ENCODE results near the gene CALCOCO1. TPM values are rescaled to one million over a fixed set of nuclear protein-coding genes. Genes with fewer than 3 reads are reported as not detected.

Gene CALCOCO1
- total and polyA plus RNA-seq, 7 donors: 24.0 to 322 (median 232) TPM

GRCh38 chr12:53751336-53752191 lies 24.3 kb upstream of the CALCOCO1 start, which contains the start of gene CISTR:
CISTR (minus strand) TSS chr12:53751979.
- Histone ChIP-seq H3K36me3 (no peaks in the 10 kb centered on the region), H3K27ac (peak within 1 kb of the TSS; percentile 57 to 67 (median 62)), H3K27me3 (peaks cover 0 to 30% (median 15%) of the 10 kb centered on the region in 3 donors), H3K4me3 (peak within 1 kb of the TSS; percentile 41 to 59 (median 55)), H3K4me1 (peaks cover 0 to 59% (median 48%) of the 10 kb centered on the region in 4 donors), H3K9me3 (no peaks in the 10 kb centered on the region)
- intact Hi-C loops (cut with DNase I): no loop called here
- 2% methylated on average over 76 of the region's 76 CpGs for WGBS, 2 donors
- no peak for TF ChIP-seq POLR2A (IDR thresholded peaks at IDR 0.05)
- no peak for TF ChIP-seq CTCF (IDR thresholded peaks at IDR 0.05)
- no peak for TF ChIP-seq EP300 (IDR thresholded peaks at IDR 0.05)
- TF ChIP-seq POLR2AphosphoS5 (IDR thresholded peaks at IDR 0.05): no peak
- no peak for DNase-seq

DNA sequence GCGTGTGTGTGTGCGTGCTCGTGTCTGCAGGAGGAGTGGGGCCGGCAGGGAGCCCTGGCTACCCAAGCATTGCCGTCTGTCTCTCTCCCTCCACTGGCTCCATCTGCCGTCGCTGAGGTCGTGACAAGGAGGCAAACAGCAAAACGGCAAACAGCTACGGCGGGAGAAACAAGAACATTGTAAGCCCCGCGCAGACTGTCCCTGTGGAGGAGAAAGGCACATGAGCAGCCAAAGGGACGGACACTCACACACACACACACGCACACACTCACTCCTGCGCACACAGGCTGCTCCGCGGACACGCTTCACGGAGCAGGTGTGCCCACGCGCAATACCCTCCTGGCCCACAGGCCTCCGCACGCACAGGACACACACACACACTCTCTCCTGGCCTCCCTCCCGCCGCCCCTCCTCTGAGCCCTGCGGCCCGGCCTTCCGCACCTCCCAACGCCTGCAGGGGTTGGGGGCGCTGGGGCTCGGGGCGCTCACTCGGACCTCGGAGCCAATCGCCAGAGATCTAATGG lies 23.6 kb upstream of the CALCOCO1 start:
- WGBS, 2 donors: 3% methylated on average over 36 of the region's 36 CpGs
- peaks cover 0 to 61% (median 49%) of the 10 kb centered on the region in 4 donors for H3K4me1 ChIP-seq
- intact Hi-C loops (cut with DNase I): no loop called here
- peak overlapping the region; percentile 41 to 59 (median 55) for H3K4me3 ChIP-seq
- H3K27ac ChIP-seq: peak overlapping the region; percentile 57 to 67 (median 62)
- DNase-seq: no peak
- no peaks in the 10 kb centered on the region for H3K36me3 ChIP-seq
- H3K9me3 ChIP-seq: no peaks in the 10 kb centered on the region
- no peak for TF ChIP-seq POLR2AphosphoS5 (IDR thresholded peaks at IDR 0.05)
- no peak for TF ChIP-seq POLR2A (IDR thresholded peaks at IDR 0.05)
- TF ChIP-seq EP300 (IDR thresholded peaks at IDR 0.05): no peak
- TF ChIP-seq CTCF (IDR thresholded peaks at IDR 0.05): no peak
- H3K27me3 ChIP-seq: peaks cover 0 to 30% (median 15%) of the 10 kb centered on the region in 3 donors

- Histone ChIP-seq H3K4me3 (peak overlapping the region in 2 of 4 donors; percentile 57 to 59), H3K27ac (no peak overlapping the region), H3K4me1 (peaks cover 0 to 55% (median 44%) of the 10 kb centered on the region in 4 donors), H3K9me3 (no peaks in the 10 kb centered on the region), H3K36me3 (no peaks in the 10 kb centered on the region), H3K27me3 (peaks cover 0 to 30% (median 15%) of the 10 kb centered on the region in 3 donors)
- intact Hi-C loops (cut with DNase I): loop anchor here (5.0 kb wide), 1 partner anchor 208 kb away; no protein-coding TSS in a partner anchor
- no peak for TF ChIP-seq POLR2A (IDR thresholded peaks at IDR 0.05)
- TF ChIP-seq POLR2AphosphoS5 (IDR thresholded peaks at IDR 0.05): no peak
- TF ChIP-seq CTCF (IDR thresholded peaks at IDR 0.05): no peak
- TF ChIP-seq EP300 (IDR thresholded peaks at IDR 0.05): no peak
- 13 to 42% methylated on average over 10 of the region's 10 CpGs for WGBS, 2 donors
- no peak for DNase-seq
These were observed 22.9 kb upstream of the CALCOCO1 start for GRCh38 chr12:53749986-53750811.

GRCh38 chr12:53748072-53748840 lies 21.0 kb upstream of the CALCOCO1 start:
- intact Hi-C loops (cut with DNase I): loop anchor here (5.0 kb wide), 1 partner anchor 206 kb away; no protein-coding TSS in a partner anchor
- no peaks in the 10 kb centered on the region for H3K9me3 ChIP-seq
- no peaks in the 10 kb centered on the region for H3K36me3 ChIP-seq
- no peak for DNase-seq
- no peak overlapping the region for H3K27ac ChIP-seq
- WGBS, 2 donors: 34 to 36% methylated on average over 22 of the region's 22 CpGs
- TF ChIP-seq POLR2AphosphoS5 (IDR thresholded peaks at IDR 0.05): no peak
- no peak for TF ChIP-seq CTCF (IDR thresholded peaks at IDR 0.05)
- no peak for TF ChIP-seq POLR2A (IDR thresholded peaks at IDR 0.05)
- TF ChIP-seq EP300 (IDR thresholded peaks at IDR 0.05): no peak
- H3K27me3 ChIP-seq: peaks cover 0 to 33% (median 20%) of the 10 kb centered on the region in 3 donors
- H3K4me1 ChIP-seq: peaks cover 0 to 37% (median 27%) of the 10 kb centered on the region in 4 donors
- H3K4me3 ChIP-seq: no peak overlapping the region

Measured in sigmoid colon (tissue), 7 donors.